SK-N-MC (cell line): Measurements from ENCODE around the gene SRSF9.

Experiments used
- EZH2 ChIP-seq: fragments of 200-600 bp; sonication (generic); IDR thresholded peaks from one replicate; pipeline ENCODE4 v1.6.1; 2017; ENCODE audit warnings: antibody characterized with exemption
- FOXP2 ChIP-seq: optimal IDR thresholded peaks from 2 replicates; pipeline ENCODE3; 2011; ENCODE audit warnings: mild to moderate bottlenecking, moderate library complexity; ENCODE audit not compliant: insufficient read depth; ENCODE audit errors: extremely low read length, control extremely low read depth
- POLR2AphosphoS5 ChIP-seq: IDR thresholded peaks from 2 replicates; pipeline ENCODE4 v1.6.1; 2012; ENCODE audit warnings: mild to moderate bottlenecking, low read depth, low read length, borderline replicate concordance

- TF ChIP-seq EZH2: no peak
- TF ChIP-seq POLR2AphosphoS5: no peak
- TF ChIP-seq FOXP2: no peak
Observed at GRCh38 chr12:120495186-120495730, 25.7 kb upstream of the SRSF9 start.
